Astrocyte of the cerebellum (primary cell): ENCODE results near the gene KIF26A.

Experiments used
- DNase-seq: peaks from one replicate; pipeline ENCODE4 v3.0.0-alpha.2; 2011; ENCODE audit warnings: low read depth
- H3K4me3 ChIP-seq: 2 replicates; pipeline ENCODE4 v1.5.1; 2011; ENCODE audit warnings: mild to moderate bottlenecking, low read depth, low read length, moderate library complexity
- in situ Hi-C: cut with HindIII; loops from 2 replicates; pipeline ENCODE4 v1.10.0; 2017; ENCODE audit warnings: low sequenced_read_pairs
- TF ChIP-seq, protein P1 (sequence below): IDR thresholded peaks from 2 replicates; pipeline ENCODE4 v1.5.1; 2012; ENCODE audit warnings: low read length, low read depth, moderate library complexity, mild to moderate bottlenecking; ENCODE audit errors: missing control alignments

KIF26A gene

DNA sequence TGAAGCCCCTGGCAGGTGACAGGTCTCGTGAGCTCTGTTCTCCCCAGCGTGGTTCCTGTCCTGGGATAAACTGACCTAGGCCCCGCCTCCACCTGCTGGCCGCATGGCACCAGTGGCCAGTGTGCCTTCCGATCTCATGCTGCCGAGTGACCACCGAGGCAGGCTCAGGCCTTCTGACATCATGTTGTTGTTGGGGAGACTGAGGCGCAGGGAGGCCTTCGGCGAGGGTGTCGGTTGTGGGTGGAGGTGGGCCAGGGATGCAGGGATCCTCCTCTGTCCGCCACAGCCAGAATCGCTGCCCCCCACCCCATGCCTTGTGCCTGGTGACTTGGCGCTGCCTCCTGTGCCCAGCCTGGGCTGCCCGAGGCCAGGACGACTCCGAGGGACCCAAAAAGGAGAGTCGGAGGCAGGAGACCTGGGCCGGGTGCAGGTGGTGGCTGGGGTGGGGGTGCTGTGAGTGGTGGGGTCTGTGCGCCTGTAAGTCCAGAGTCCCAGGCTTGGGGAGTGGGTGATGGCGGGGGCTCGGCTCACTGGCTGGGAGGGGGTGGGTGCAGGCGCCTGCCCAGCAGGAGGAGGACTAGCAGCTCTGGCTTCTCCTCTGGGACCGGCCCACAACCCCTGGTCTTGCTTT, 28.5 kb upstream of the KIF26A start:
- in situ Hi-C loops = no loop called here
- DNase-seq = no peak
- no peak overlapping the region for H3K4me3 ChIP-seq
- TF ChIP-seq, protein P1, sequence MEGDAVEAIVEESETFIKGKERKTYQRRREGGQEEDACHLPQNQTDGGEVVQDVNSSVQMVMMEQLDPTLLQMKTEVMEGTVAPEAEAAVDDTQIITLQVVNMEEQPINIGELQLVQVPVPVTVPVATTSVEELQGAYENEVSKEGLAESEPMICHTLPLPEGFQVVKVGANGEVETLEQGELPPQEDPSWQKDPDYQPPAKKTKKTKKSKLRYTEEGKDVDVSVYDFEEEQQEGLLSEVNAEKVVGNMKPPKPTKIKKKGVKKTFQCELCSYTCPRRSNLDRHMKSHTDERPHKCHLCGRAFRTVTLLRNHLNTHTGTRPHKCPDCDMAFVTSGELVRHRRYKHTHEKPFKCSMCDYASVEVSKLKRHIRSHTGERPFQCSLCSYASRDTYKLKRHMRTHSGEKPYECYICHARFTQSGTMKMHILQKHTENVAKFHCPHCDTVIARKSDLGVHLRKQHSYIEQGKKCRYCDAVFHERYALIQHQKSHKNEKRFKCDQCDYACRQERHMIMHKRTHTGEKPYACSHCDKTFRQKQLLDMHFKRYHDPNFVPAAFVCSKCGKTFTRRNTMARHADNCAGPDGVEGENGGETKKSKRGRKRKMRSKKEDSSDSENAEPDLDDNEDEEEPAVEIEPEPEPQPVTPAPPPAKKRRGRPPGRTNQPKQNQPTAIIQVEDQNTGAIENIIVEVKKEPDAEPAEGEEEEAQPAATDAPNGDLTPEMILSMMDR = no peak

DNA sequence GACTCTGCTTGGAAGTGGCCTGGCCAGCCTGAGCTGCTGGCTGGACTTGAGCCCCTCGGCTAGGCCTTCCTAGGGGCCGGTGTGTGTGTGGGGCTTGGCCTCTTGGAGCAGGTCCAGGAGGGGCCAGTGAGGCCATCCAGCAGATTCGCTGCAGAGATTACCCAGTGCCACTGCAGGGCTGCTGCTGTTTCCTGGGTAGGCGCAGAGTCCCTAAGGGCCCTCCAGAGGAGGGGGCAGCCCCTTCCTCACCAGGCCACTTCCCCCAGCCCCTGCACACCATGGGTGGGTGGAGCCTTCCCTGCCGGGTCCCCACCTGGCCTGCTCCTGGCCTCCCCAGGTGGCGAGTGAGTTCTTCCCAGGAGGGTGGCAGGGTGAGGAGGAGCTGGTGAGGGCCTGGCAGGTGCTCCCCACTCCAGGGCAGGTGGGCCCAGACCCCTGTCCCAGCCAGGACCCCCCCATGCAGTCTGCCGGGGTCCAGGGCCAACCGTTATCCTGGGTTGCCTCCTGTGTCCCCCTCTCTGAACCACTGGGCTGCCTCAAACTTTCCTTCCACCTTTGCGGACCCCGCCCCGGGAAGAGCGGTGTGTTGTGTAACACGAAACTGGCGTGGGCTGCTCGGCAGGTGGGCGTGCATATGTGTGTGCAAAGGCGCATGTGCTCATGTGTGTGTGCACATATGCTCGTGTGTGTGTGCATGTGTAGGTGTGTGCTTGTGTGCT, 27.7 kb upstream of the KIF26A start:
- in situ Hi-C loops = no loop called here
- no peak for DNase-seq
- no peak overlapping the region for H3K4me3 ChIP-seq
- TF ChIP-seq, protein P1 = no peak

DNA sequence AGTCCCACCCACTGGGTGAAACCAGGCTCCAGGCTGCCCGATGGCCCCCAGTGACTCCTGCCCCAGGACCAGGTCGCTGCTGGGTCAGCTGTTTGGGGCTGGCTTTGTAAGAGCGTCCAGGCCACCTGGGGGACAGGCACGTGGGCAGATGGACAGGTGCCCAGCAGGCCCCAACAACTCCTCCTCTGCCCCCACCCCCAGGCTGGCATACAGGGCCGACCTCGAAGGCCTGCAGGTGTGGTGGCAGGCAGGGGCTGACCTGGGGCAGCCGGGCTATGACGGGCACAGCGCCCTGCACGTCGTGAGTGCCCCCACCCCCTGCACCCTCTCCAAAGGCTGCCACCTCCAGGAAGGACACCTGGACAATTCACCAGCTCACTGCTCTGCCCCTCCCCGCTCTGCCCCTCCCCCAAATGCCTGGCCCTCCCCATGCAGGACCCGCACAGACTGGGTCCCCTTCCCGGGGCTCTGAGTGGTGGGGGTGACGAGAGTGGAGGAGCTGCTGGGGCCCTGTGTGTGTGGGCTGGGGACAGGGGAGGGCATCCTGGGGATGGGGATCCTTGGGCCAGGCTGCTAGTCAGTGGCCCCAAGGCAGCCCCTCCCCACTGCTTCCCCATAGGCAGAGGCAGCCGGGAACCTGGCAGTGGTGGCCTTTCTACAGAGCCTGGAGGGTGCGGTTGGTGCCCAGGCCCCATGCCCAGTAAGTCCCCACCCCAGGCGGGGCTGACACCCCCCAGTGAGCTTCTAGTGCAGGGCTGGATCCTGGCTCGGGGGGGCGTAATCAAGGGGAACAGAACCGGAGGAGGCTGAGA, 26.9 kb upstream of the KIF26A start:
- DNase-seq = no peak
- TF ChIP-seq, protein P1 = no peak
- in situ Hi-C loops = no loop called here
- H3K4me3 ChIP-seq = no peak overlapping the region

DNA sequence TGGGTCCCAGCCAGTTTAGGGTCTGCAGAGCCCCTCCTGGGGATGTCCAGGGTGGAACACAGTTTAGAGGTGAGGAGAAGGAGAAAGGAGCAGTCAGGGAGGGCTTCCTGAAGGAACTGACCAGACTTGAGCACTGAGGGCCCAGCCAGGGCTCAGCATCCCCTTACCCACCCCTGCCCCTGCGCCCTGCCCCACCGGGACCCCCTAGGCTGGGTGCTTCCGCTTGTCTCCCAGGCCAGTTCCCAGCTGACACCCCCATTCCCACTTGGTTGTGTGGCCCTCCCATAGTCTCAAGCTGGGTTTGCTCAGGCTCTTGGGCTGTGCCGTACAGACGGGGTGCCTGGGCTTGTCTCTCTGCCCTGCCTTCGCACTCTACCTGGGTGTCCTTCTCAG, 26.3 kb upstream of the KIF26A start:
- no peak for DNase-seq
- in situ Hi-C loops = no loop called here
- TF ChIP-seq, protein P1 = no peak
- no peak overlapping the region for H3K4me3 ChIP-seq

DNA sequence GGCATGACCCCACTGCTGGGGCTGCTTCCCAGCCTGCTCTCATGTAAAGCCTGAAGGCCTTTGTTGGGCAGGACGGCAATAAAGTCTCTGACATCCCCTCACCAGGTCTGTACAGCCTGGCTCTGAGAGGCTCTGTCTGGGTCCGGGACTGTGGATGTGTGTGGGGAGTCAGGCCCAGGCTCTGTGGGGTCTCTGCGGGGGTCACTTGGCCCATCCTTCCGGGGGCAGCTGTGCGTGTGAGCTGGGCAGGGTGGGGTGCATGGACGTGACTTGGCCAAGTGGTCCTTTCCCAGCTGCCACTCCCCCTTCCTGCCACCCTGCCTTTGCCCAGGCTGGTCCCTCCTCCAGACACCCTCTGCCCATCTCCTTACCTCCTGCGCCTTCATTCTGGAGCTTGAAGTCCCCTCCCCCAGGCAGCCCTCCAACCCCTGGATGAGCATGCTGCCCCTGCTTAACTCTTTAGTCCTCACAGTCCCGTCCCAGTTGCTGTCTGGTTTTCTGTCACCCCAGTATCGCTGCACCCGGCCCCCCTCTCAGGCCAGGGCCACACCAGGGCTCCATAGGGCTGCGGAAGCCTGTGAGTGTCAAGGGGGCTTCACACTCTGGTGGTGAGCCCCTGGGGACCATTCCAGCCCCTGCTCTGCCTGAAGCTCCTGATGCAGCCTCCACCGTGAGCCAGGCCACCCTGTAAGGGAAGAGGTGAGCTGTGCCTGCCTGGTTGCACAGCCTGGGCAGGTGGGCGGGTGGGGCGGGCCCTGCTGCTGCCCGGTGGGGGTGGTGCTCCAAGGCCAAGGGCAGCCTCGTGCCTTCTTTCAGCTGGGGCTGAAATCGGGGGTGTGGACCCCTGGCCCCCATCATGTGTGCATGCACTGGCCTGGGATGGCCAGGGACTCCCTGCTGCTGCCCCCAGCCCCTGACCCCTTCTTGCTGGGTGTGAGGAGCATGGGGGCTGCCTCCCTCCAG, 25.5 kb upstream of the KIF26A start:
- TF ChIP-seq, protein P1 = no peak
- H3K4me3 ChIP-seq = no peak overlapping the region
- in situ Hi-C loops = no loop called here
- no peak for DNase-seq
